ENCODE measurements around the gene DEFB124. TPM values are rescaled to one million over a fixed set of nuclear protein-coding genes. Genes with fewer than 3 reads are reported as not detected.

The DEFB124 gene
- polyA plus RNA-seq, 1 donor from 2014 or later = not detected

- no peaks in the 10 kb centered on the region for H4K20me1 ChIP-seq (ENCODE audit: insufficient read depth)
- no peak overlapping the region for H3K27ac ChIP-seq (ENCODE audit: low read length)
- no peak overlapping the region for H2AFZ ChIP-seq (ENCODE audit: low read depth, low read length)
- H3K4me2 ChIP-seq (ENCODE audit: low read length) = no peak overlapping the region
- no peaks in the 10 kb centered on the region for H3K9me2 ChIP-seq (ENCODE audit: insufficient read depth, low read length)
- no peaks in the 10 kb centered on the region for H3F3A ChIP-seq (ENCODE audit: insufficient read depth, low read length, poor library complexity, severe bottlenecking)
- H3K4me3 ChIP-seq (ENCODE audit: low read length) = no peak overlapping the region
- no peaks in the 10 kb centered on the region for H3K79me2 ChIP-seq (replicated peaks; ENCODE audit: insufficient read depth, low read length)
- TF ChIP-seq, protein P1, sequence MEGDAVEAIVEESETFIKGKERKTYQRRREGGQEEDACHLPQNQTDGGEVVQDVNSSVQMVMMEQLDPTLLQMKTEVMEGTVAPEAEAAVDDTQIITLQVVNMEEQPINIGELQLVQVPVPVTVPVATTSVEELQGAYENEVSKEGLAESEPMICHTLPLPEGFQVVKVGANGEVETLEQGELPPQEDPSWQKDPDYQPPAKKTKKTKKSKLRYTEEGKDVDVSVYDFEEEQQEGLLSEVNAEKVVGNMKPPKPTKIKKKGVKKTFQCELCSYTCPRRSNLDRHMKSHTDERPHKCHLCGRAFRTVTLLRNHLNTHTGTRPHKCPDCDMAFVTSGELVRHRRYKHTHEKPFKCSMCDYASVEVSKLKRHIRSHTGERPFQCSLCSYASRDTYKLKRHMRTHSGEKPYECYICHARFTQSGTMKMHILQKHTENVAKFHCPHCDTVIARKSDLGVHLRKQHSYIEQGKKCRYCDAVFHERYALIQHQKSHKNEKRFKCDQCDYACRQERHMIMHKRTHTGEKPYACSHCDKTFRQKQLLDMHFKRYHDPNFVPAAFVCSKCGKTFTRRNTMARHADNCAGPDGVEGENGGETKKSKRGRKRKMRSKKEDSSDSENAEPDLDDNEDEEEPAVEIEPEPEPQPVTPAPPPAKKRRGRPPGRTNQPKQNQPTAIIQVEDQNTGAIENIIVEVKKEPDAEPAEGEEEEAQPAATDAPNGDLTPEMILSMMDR (IDR thresholded peaks at IDR 0.05; ENCODE audit: poor library complexity, severe bottlenecking) = no peak
- no peak for TF ChIP-seq POLR2AphosphoS5 (IDR thresholded peaks at IDR 0.05)
- TF ChIP-seq TAF1 (IDR thresholded peaks at IDR 0.05; ENCODE audit: low read depth) = no peak
- TF ChIP-seq MXI1 (conservative IDR thresholded peaks at IDR 0.05; ENCODE audit: poor library complexity, severe bottlenecking) = no peak
- H3K9me3 ChIP-seq (ENCODE audit: low read length) = peaks cover 11% of the 10 kb centered on the region
- H3K36me3 ChIP-seq (ENCODE audit: insufficient read depth, low read length) = no peaks in the 10 kb centered on the region
- no peak overlapping the region for H3K9ac ChIP-seq (ENCODE audit: low read length)
- H3K27me3 ChIP-seq (ENCODE audit: insufficient read depth, low read depth, low read length) = no peaks in the 10 kb centered on the region
Observed at GRCh38 chr20:31474097-31474436, 860 bp downstream of the DEFB124 start.

DNA sequence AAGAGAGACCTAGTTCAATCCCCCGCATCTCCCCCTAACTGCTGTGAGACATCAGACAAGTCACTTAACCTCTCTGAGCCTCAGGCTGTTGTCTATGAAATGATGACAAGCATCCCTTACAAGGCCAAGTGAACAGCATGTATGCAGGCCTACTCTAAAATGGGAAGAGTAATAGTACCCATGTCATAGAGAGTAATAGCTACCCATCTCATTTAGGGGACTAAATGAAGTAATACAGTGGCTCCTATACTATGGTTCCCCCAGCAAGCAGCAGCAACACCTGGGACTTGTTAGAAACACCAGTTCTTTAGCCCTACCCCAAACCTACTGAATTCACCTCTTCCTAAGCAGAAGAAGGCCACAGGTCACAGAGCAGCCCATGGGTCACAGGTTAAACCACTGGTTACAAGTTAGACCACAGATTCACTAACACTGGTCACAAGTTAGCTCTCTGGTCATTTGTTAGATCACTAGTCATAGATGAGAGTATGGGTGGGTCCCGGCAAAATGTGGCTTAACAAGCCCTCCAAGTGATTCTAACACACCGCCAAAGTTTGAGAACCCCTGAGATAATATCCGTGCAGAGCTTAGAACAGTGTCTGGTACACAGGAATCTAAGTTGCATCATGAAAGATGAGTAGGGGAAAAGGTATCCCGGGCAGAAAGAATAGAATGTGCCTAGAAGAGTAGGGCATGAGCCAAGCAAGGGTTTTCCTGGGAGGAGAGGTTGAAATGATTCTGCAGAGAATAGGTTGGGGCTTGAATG lies 1.4 kb downstream of the DEFB124 start:
- H3K9me3 ChIP-seq (ENCODE audit: low read length) = peaks cover 11% of the 10 kb centered on the region
- no peaks in the 10 kb centered on the region for H4K20me1 ChIP-seq (ENCODE audit: insufficient read depth)
- H3K4me3 ChIP-seq (ENCODE audit: low read length) = no peak overlapping the region
- no peaks in the 10 kb centered on the region for H3K27me3 ChIP-seq (ENCODE audit: insufficient read depth, low read depth, low read length)
- no peaks in the 10 kb centered on the region for H3K36me3 ChIP-seq (ENCODE audit: insufficient read depth, low read length)
- no peaks in the 10 kb centered on the region for H3F3A ChIP-seq (ENCODE audit: insufficient read depth, low read length, poor library complexity, severe bottlenecking)
- no peak overlapping the region for H3K27ac ChIP-seq (ENCODE audit: low read length)
- H3K9me2 ChIP-seq (ENCODE audit: insufficient read depth, low read length) = no peaks in the 10 kb centered on the region
- H2AFZ ChIP-seq (ENCODE audit: low read depth, low read length) = no peak overlapping the region
- no peak overlapping the region for H3K9ac ChIP-seq (ENCODE audit: low read length)
- H3K4me2 ChIP-seq (ENCODE audit: low read length) = no peak overlapping the region
- no peak for TF ChIP-seq POLR2AphosphoS5 (IDR thresholded peaks at IDR 0.05)
- no peak for TF ChIP-seq MXI1 (conservative IDR thresholded peaks at IDR 0.05; ENCODE audit: poor library complexity, severe bottlenecking)
- no peak for TF ChIP-seq SMC3 (conservative IDR thresholded peaks at IDR 0.05; ENCODE audit: poor library complexity)
- TF ChIP-seq EZH2 (IDR thresholded peaks at IDR 0.05; ENCODE audit: borderline replicate concordance, insufficient read depth, low read length, poor library complexity, severe bottlenecking) = no peak
- TF ChIP-seq EP300 (conservative IDR thresholded peaks at IDR 0.05; ENCODE audit: poor library complexity, severe bottlenecking) = no peak
- H3K79me2 ChIP-seq (replicated peaks; ENCODE audit: insufficient read depth, low read length) = no peaks in the 10 kb centered on the region

DNA sequence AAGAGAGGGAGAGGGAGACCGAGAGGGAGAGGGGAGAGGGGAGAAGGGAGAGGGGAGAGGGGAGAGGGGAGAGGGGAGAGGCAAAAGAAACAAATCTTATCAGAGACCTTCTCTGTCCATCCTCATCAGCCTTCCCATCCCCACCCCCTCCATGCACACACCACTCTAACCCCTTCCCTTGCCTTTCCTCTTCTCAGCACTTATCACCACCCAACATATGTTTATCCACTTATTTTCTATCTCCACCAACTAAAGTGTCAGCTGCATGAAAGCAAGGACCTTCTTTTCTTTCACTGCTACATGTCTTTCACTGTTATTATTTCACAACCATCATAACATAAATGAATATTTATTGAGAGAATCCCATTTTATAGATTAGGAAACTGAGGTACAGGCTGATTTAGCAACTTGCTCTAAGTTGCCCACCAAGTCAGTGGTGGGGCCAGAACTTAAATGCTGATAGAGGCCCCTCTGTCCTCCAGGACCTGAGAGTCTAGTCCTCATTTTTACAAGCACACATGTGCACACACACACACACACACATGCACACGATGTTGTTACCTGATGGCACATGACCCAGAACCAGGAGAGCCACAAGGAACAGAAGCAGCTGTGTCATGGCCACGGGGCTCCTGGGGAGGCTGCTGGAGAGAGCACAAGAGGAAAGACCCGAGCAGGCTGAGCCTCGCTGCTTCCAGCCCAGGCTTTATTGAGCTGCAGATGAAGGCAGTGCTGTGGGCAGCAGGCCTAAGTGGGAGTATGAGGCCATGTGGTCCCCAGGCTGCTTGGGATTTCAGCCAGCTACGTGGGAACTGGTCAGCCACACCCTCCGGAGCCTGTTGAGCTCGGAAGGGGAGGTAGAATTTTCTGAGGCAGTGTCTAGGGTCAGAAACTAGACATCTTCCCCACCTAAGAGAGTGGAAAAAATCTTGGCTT lies 2.3 kb downstream of the DEFB124 start:
- H3K9me2 ChIP-seq (ENCODE audit: insufficient read depth, low read length) = no peaks in the 10 kb centered on the region
- H3K9ac ChIP-seq (ENCODE audit: low read length) = no peak overlapping the region
- TF ChIP-seq SMC3 (conservative IDR thresholded peaks at IDR 0.05; ENCODE audit: poor library complexity) (no peak), RAD21 (conservative IDR thresholded peaks at IDR 0.05) (no peak), EZH2 (IDR thresholded peaks at IDR 0.05; ENCODE audit: borderline replicate concordance, insufficient read depth, low read length, poor library complexity, severe bottlenecking) (no peak), MXI1 (conservative IDR thresholded peaks at IDR 0.05; ENCODE audit: poor library complexity, severe bottlenecking) (no peak), EP300 (conservative IDR thresholded peaks at IDR 0.05; ENCODE audit: poor library complexity, severe bottlenecking) (no peak), POLR2AphosphoS5 (IDR thresholded peaks at IDR 0.05) (no peak), TAF1 (IDR thresholded peaks at IDR 0.05; ENCODE audit: low read depth) (no peak)
- TF ChIP-seq, protein P2, sequence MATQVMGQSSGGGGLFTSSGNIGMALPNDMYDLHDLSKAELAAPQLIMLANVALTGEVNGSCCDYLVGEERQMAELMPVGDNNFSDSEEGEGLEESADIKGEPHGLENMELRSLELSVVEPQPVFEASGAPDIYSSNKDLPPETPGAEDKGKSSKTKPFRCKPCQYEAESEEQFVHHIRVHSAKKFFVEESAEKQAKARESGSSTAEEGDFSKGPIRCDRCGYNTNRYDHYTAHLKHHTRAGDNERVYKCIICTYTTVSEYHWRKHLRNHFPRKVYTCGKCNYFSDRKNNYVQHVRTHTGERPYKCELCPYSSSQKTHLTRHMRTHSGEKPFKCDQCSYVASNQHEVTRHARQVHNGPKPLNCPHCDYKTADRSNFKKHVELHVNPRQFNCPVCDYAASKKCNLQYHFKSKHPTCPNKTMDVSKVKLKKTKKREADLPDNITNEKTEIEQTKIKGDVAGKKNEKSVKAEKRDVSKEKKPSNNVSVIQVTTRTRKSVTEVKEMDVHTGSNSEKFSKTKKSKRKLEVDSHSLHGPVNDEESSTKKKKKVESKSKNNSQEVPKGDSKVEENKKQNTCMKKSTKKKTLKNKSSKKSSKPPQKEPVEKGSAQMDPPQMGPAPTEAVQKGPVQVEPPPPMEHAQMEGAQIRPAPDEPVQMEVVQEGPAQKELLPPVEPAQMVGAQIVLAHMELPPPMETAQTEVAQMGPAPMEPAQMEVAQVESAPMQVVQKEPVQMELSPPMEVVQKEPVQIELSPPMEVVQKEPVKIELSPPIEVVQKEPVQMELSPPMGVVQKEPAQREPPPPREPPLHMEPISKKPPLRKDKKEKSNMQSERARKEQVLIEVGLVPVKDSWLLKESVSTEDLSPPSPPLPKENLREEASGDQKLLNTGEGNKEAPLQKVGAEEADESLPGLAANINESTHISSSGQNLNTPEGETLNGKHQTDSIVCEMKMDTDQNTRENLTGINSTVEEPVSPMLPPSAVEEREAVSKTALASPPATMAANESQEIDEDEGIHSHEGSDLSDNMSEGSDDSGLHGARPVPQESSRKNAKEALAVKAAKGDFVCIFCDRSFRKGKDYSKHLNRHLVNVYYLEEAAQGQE (IDR thresholded peaks at IDR 0.05; ENCODE audit: borderline replicate concordance) = no peak
- TF ChIP-seq, protein P1 (IDR thresholded peaks at IDR 0.05; ENCODE audit: poor library complexity, severe bottlenecking) = no peak
- H2AFZ ChIP-seq (ENCODE audit: low read depth, low read length) = no peak overlapping the region
- no peaks in the 10 kb centered on the region for H3K79me2 ChIP-seq (replicated peaks; ENCODE audit: insufficient read depth, low read length)
- no peak overlapping the region for H3K27ac ChIP-seq (ENCODE audit: low read length)
- no peaks in the 10 kb centered on the region for H3F3A ChIP-seq (ENCODE audit: insufficient read depth, low read length, poor library complexity, severe bottlenecking)
- no peaks in the 10 kb centered on the region for H3K27me3 ChIP-seq (ENCODE audit: insufficient read depth, low read depth, low read length)
- no peaks in the 10 kb centered on the region for H4K20me1 ChIP-seq (ENCODE audit: insufficient read depth)
- H3K9me3 ChIP-seq (ENCODE audit: low read length) = peaks cover 11% of the 10 kb centered on the region
- H3K4me3 ChIP-seq (ENCODE audit: low read length) = no peak overlapping the region
- H3K4me2 ChIP-seq (ENCODE audit: low read length) = no peak overlapping the region
- H3K36me3 ChIP-seq (ENCODE audit: insufficient read depth, low read length) = no peaks in the 10 kb centered on the region

Measured in neural cell (in vitro differentiated cells).